Inflammatory macrophage (primary cell): Measurements from ENCODE around the gene FBN2.
A peak's percentile ranks its signal among the peaks of the same experiment; 100 is the strongest.

Source experiments
- DNase-seq, 2 donors: peaks; one replicate each; pipeline ENCODE4 v3.0.0-alpha.2; 2020 to 2022

The FBN2 gene

GRCh38 chr5:128241051-128241695 is 296.9 kb downstream of the FBN2 start:
- DNase-seq: no peak

DNA sequence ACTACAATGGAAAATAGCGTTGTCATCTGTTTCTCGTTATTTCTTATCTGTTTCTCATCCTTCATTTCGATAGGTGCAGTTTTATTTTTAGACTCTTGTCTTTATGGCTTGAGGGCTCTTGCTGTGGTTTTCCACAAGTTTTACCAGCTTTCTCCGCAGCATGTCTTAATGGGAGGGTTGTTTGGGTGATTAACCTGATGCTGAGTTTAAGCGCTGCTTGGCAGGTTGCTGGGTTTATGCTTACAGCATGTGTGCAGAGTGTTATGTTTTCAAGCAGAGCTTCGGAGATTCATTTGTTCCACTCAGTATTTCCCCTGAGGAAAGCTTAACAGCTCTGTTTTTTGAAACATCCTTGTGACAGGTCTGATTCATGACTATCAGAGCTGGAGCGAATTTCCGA is 300.5 kb downstream of the FBN2 start:
- no peak for DNase-seq

DNA sequence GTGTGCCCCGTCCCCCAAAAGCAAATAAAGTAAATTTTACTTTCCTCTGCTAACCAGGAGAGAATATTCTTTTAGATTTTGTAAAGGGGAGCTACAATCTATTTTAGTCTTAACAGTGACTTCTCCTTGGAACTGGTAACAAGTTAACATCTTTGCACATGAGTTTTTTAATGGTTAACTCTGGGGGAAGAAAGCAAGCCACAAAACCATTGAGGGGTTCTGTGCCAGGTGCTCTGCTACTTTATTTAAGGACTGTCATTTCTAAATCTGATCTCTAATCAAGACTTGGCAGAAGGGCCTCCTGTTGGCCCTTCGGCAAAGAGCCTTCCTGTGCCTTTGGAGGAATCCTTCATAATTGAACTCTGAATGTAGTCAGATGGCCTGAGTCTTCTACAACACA is 301.0 kb downstream of the FBN2 start:
- no peak for DNase-seq

- DNase-seq: no peak
Measured at GRCh38 chr5:128236334-128236733, 301.7 kb downstream of the FBN2 start.

GRCh38 chr5:128234928-128235641 is 303.0 kb downstream of the FBN2 start:
- no peak for DNase-seq

- DNase-seq: no peak
Measured at GRCh38 chr5:128228521-128228920, 309.5 kb downstream of the FBN2 start.

GRCh38 chr5:128228008-128228407 is 310.0 kb downstream of the FBN2 start:
- no peak for DNase-seq

- DNase-seq: no peak
Measured at GRCh38 chr5:128225245-128226030, 312.6 kb downstream of the FBN2 start.

DNA sequence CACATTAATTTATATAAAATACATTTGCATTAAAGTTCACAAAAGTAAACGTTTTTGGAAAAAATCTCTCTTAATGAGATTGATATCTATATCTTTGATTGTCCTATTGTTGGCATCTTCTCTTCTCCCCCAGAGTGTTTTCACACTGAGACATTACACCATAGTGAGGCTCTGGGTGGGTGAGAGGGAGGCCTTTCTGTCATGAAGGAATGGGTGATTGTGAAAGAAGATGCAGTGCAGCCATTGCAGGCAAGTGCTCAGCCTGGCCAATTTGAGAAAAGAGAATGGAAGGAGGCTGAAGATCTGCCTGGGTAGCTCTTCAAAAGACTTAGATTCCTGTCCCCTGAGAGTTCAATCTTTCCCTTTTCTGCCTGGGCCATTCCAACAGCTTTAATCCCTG is 313.7 kb downstream of the FBN2 start:
- DNase-seq: no peak

DNA sequence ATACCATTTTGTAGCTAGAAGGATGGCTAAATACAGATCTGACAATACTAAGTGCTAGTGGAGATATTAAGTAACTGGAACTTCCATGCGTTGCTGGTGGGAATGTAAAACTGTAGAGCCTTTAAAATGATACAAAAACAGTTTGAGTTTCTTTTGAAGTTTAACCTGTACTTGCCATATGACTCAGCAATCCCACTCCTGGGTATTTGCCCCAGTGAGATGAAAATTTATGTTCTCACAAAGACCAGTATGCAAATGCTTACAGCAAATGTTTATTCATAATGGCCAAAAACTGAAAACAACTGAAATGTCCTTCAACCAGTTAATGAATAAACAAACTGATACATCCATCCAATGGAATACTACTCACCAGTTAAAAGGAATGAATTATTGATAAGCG is 317.2 kb downstream of the FBN2 start:
- DNase-seq: no peak

DNA sequence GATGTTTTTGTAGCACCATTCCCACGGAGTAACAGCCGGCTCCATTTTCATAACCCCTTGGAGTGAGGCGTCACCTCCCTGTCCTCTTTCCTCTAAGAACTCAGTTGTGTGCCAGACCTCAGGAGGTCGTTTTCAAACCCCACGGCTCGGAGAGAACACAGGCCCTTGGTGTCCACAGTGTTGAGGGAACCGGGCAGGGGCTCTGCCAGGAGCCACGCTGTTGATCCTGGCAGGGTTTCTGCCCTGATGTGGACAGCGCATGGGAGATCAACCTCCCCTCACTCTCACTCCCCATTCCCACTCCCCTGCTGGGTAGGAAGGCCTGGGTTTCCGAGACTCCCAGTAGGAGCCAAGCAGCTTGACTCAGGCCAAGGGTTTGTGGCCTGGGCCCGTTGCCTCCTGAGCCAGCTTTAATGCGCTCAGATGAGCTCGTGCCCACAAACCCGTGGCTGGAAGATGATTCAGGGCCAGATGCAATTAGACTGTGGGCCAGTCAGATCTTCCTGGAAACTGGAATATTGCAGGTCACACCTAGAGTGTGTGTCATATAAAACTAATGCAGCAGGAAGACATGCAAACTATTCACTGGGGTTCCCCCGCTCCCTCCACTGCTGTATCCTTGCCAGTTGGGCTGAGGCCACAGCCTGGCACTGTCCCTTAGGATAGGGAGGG is 321.0 kb downstream of the FBN2 start:
- DNase-seq: no peak

DNA sequence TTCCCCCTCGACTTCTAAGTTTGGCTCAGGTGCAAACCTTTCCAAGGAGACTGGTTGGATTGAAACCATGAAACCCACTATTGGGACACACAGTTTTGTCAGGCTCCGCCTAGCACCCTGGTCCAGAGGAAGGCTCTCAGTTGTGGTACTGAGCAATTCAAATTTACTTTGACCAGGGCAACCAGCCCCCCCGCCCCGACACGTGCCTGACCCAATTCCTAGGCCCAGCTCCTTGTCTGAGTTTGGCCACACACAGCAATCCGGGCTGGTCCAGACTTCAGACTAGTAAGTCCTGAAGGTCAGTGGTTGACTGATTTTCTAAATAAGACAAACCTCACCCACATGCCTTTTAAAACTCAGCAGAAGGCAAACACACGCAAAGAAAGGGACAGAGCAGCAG is 321.8 kb downstream of the FBN2 start:
- no peak for DNase-seq

DNA sequence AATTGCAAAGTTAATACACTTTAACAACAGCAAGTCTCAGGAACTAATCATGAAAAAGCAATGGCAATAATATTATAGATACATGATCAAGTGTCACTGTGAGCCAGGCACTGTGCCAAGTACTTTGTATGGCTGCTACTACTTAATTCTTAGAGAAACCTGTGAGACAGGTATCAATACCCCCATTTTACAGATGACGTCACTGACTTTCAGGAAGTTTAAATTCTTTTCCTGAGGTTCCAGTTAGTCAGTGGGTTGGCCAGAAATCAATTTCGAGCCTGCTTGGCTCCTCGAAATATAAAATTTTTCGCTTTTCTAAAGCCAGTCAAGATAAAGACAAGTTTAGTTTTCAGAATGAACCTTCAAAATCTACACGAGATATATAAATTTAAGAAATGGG is 324.2 kb downstream of the FBN2 start:
- DNase-seq: no peak

GRCh38 chr5:128213340-128213739 is 324.7 kb downstream of the FBN2 start:
- DNase-seq: peak; percentile 62 to 63

GRCh38 chr5:128212191-128212806 is 325.7 kb downstream of the FBN2 start:
- DNase-seq: no peak

DNA sequence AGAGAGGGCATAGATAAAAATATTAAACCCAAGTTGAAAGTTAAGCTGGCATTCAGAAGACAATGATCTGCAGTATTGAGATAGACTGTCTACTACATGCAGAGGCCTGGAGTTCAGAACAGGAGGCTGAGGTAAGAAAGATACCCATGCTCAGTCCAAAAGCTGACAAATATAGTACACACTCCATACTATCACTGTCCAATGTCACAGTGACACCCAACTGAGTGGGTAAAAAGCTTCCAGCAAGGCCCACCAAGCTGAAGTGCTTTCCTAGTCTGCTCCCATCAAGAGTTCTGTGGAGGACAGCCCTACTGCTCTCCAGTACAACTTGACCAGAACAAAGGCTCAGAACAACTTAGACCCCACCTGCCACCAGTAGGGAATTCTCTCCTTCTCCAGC is 329.6 kb downstream of the FBN2 start:
- DNase-seq: no peak
